Right atrium auricular region (tissue), 2 donors: ENCODE measurements around the gene NTPCR. TPM values are rescaled to one million over a fixed set of nuclear protein-coding genes. Genes with fewer than 3 reads are reported as not detected.

ENCODE experiments used
- DNase-seq: peaks from one replicate; pipeline ENCODE4 v3.0.0-alpha.2; 2019; ENCODE audit warnings: low spot score
- H3K27ac ChIP-seq, 2 donors: fragments of 200-600 bp; sonication (generic); 1 replicate in 1 of 2; 2 replicates in 1 of 2; pipeline ENCODE4 v1.5.1; 2016 to 2019
- H3K27me3 ChIP-seq, 2 donors: fragments of 200-600 bp; sonication (generic); one replicate each; pipeline versions ENCODE4 v1.5.1 to v1.6.0; 2017 to 2019
- H3K36me3 ChIP-seq: fragments of 200-600 bp; sonication (generic); one replicate; pipeline ENCODE4 v1.5.1; 2016
- H3K4me1 ChIP-seq, 2 donors: fragments of 200-600 bp; sonication (generic); one replicate each; pipeline versions ENCODE4 v1.5.1 to v1.6.0; 2017 to 2019
- H3K4me3 ChIP-seq, 2 donors: fragments of 200-600 bp; sonication (generic); 1 replicate in 1 of 2; 2 replicates in 1 of 2; pipeline ENCODE4 v1.5.1; 2017 to 2019; ENCODE audit warnings: mild to moderate bottlenecking in 1 of 2, moderate library complexity in 1 of 2
- H3K9me3 ChIP-seq, 2 donors: fragments of 200-600 bp; sonication (generic); one replicate each; pipeline ENCODE4 v1.5.1; 2019
- CTCF ChIP-seq, 2 donors: fragments of 200-600 bp; sonication (generic); IDR thresholded peaks; one replicate each; pipeline ENCODE4 v1.5.1; 2019; ENCODE audit warnings: antibody characterized with exemption in 2 of 2
- total RNA-seq, 2 donors: library from RNA; depleted of rRNA; stranded (reverse); fragments of >200 nt; gene quantifications; one replicate each; pipeline ENCODE4 v1.1.0, GENCODE V29; 2016

The NTPCR gene
- 10 to 100 TPM; 27.3 to 39.3 TPM for total RNA-seq

GRCh38 chr1:232950197-232951176 lies at the start of gene NTPCR:
Gene NTPCR (plus strand): TSS chr1:232950611. CDS start chr1:232950711, 100 bp downstream.
- no peaks in the 10 kb centered on the region for H3K9me3 ChIP-seq
- TF ChIP-seq CTCF (IDR thresholded peaks at IDR 0.05): peak in 1 of 2 donors; percentile 29
- H3K36me3 ChIP-seq: no peaks in the 10 kb centered on the region
- H3K27ac ChIP-seq: peak within 1 kb of the TSS; percentile 82 to 92
- H3K4me3 ChIP-seq: peak within 1 kb of the TSS; percentile 88 to 91
- H3K4me1 ChIP-seq: peaks cover 0 to 30% of the 10 kb centered on the region in 2 donors
- peak; percentile 92 for DNase-seq
- no peaks in the 10 kb centered on the region for H3K27me3 ChIP-seq

GRCh38 chr1:232900818-232901217 lies 49.6 kb upstream of the NTPCR start:
- H3K9me3 ChIP-seq: no peaks in the 10 kb centered on the region
- H3K4me1 ChIP-seq: peaks cover 0 to 13% of the 10 kb centered on the region in 2 donors
- H3K27ac ChIP-seq: no peak overlapping the region
- no peak overlapping the region for H3K4me3 ChIP-seq
- no peak for TF ChIP-seq CTCF (IDR thresholded peaks at IDR 0.05)
- no peaks in the 10 kb centered on the region for H3K36me3 ChIP-seq
- no peaks in the 10 kb centered on the region for H3K27me3 ChIP-seq
- no peak for DNase-seq

GRCh38 chr1:232901255-232901654 lies 49.2 kb upstream of the NTPCR start:
- Histone ChIP-seq H3K4me3 (no peak overlapping the region), H3K27ac (no peak overlapping the region)

GRCh38 chr1:232902774-232903350 lies 47.5 kb upstream of the NTPCR start:
- Histone ChIP-seq H3K4me1 (peaks cover 0 to 13% of the 10 kb centered on the region in 2 donors), H3K36me3 (no peaks in the 10 kb centered on the region), H3K27ac (no peak overlapping the region), H3K4me3 (no peak overlapping the region), H3K27me3 (no peaks in the 10 kb centered on the region), H3K9me3 (no peaks in the 10 kb centered on the region)
- DNase-seq: no peak
- no peak for TF ChIP-seq CTCF (IDR thresholded peaks at IDR 0.05)

More at GRCh38 chr1:232901255-232901654, 49.2 kb upstream of the NTPCR start:
- no peaks in the 10 kb centered on the region for H3K27me3 ChIP-seq
- DNase-seq: no peak
- H3K9me3 ChIP-seq: no peaks in the 10 kb centered on the region
- no peak for TF ChIP-seq CTCF (IDR thresholded peaks at IDR 0.05)
- peaks cover 0 to 13% of the 10 kb centered on the region in 2 donors for H3K4me1 ChIP-seq
- H3K36me3 ChIP-seq: no peaks in the 10 kb centered on the region

- H3K36me3 ChIP-seq: no peaks in the 10 kb centered on the region
- no peak overlapping the region for H3K4me3 ChIP-seq
- DNase-seq: no peak
- H3K27ac ChIP-seq: no peak overlapping the region
- peaks cover 0 to 13% of the 10 kb centered on the region in 2 donors for H3K4me1 ChIP-seq
- no peak for TF ChIP-seq CTCF (IDR thresholded peaks at IDR 0.05)
- H3K27me3 ChIP-seq: no peaks in the 10 kb centered on the region
- H3K9me3 ChIP-seq: no peaks in the 10 kb centered on the region
Measured at GRCh38 chr1:232904131-232904530, 46.3 kb upstream of the NTPCR start.
